Astrocyte (in vitro differentiated cells and primary cell): ENCODE data around the gene PAAF1. TPM values are rescaled to one million over a fixed set of nuclear protein-coding genes. Genes with fewer than 3 reads are reported as not detected.
A peak's percentile ranks its signal among the peaks of the same experiment; 100 is the strongest.

Experiments used
- DNase-seq: peaks from one replicate; pipeline ENCODE4 v3.0.0-alpha.2; 2010; ENCODE audit warnings: low read depth
- FAIRE-seq: peaks from 2 replicates; lab custom pipeline; 2011; peaks lifted over from hg19 to GRCh38; lab: Jason Lieb, UNC
- H2AFZ ChIP-seq: 2 replicates; pipeline ENCODE4 v1.6.0; 2012; ENCODE audit warnings: low read depth, low read length, inconsistent platforms
- H3K27ac ChIP-seq: 2 replicates; pipeline ENCODE4 v1.5.1; 2011; ENCODE audit warnings: low read depth, low read length, inconsistent platforms
- H3K27me3 ChIP-seq: 2 replicates; pipeline ENCODE4 v1.6.0; 2011; ENCODE audit warnings: low read length, inconsistent platforms; ENCODE audit not compliant: insufficient read depth
- H3K36me3 ChIP-seq: 2 replicates; pipeline ENCODE4 v1.5.1; 2011; ENCODE audit warnings: low read length, inconsistent platforms; ENCODE audit not compliant: insufficient read depth
- H3K4me1 ChIP-seq: 2 replicates; pipeline ENCODE4 v1.5.1; 2011; ENCODE audit warnings: low read length, inconsistent platforms; ENCODE audit not compliant: insufficient read depth
- H3K4me2 ChIP-seq: 2 replicates; pipeline ENCODE4 v1.6.0; 2012; ENCODE audit warnings: low read length, inconsistent platforms
- H3K4me3 ChIP-seq: 2 replicates; pipeline ENCODE4 v1.5.1; 2011; ENCODE audit warnings: low read depth, mild to moderate bottlenecking, low read length, inconsistent platforms; ENCODE audit not compliant: insufficient read depth
- H3K79me2 ChIP-seq: 2 replicates; pipeline ENCODE4 v1.6.0; 2012; ENCODE audit warnings: mild to moderate bottlenecking, low read length, inconsistent platforms; ENCODE audit not compliant: insufficient read depth
- H3K9ac ChIP-seq: 2 replicates; pipeline ENCODE4 v1.6.0; 2012; ENCODE audit warnings: mild to moderate bottlenecking, low read length, inconsistent platforms
- H3K9me3 ChIP-seq: 2 replicates; pipeline ENCODE4 v1.5.1; 2012; ENCODE audit warnings: low read depth, mild to moderate bottlenecking, low read length, inconsistent platforms; ENCODE audit not compliant: insufficient read depth
- H4K20me1 ChIP-seq: 2 replicates; pipeline ENCODE4 v1.6.0; 2012; ENCODE audit warnings: low read length, inconsistent platforms; ENCODE audit not compliant: insufficient read depth
- H3K27ac Mint-ChIP-seq: one replicate; pipeline ENCODE4 v1.8.0; 2021; ENCODE audit warnings: mild to moderate bottlenecking, mixed read lengths; ENCODE audit not compliant: unreplicated experiment
- H3K27me3 Mint-ChIP-seq: one replicate; pipeline ENCODE4 v1.8.0; 2021; ENCODE audit warnings: low read depth, mixed read lengths; ENCODE audit not compliant: unreplicated experiment
- H3K36me3 Mint-ChIP-seq: one replicate; pipeline ENCODE4 v1.8.0; 2021; ENCODE audit warnings: low read depth, mixed read lengths; ENCODE audit not compliant: unreplicated experiment
- H3K4me1 Mint-ChIP-seq: one replicate; pipeline ENCODE4 v1.8.0; 2021; ENCODE audit warnings: low read depth, mixed read lengths; ENCODE audit not compliant: unreplicated experiment
- H3K4me3 Mint-ChIP-seq: one replicate; pipeline ENCODE4 v1.8.0; 2021; ENCODE audit warnings: mild to moderate bottlenecking, moderate library complexity, mixed read lengths; ENCODE audit not compliant: unreplicated experiment
- H3K9me3 Mint-ChIP-seq: one replicate; pipeline ENCODE4 v1.8.0; 2021; ENCODE audit warnings: mild to moderate bottlenecking, mixed read lengths; ENCODE audit not compliant: unreplicated experiment
- CTCF ChIP-seq: IDR thresholded peaks from 2 replicates; pipeline ENCODE4 v1.5.1; 2011; ENCODE audit warnings: low read depth, mild to moderate bottlenecking, inconsistent platforms, low read length, moderate library complexity; ENCODE audit not compliant: insufficient read depth
- EZH2 ChIP-seq: IDR thresholded peaks from 2 replicates; pipeline ENCODE4 v1.6.1; 2012; ENCODE audit warnings: mild to moderate bottlenecking, low read length, inconsistent platforms; ENCODE audit not compliant: insufficient read depth
- total RNA-seq: library from RNA; stranded (reverse); gene quantifications from 2 replicates; pipeline ENCODE4 v1.2.1, GENCODE V29; 2021

PAAF1 gene
- total RNA-seq, 1 donor from 2014 or later = 14.2 TPM

- H3K36me3 ChIP-seq = peaks cover 7% of the 10 kb centered on the region
- H3K9me3 ChIP-seq = no peaks in the 10 kb centered on the region
- H3K4me3 ChIP-seq = no peak overlapping the region
- DNase-seq = no peak
- H3K4me2 ChIP-seq = no peak overlapping the region
- Mint-ChIP-seq H3K9me3 (no peaks in the 10 kb centered on the region), H3K4me3 (no peak overlapping the region), H3K36me3 (peaks cover 9% of the 10 kb centered on the region), H3K27me3 (no peaks in the 10 kb centered on the region), H3K27ac (no peak overlapping the region), H3K4me1 (no peaks in the 10 kb centered on the region)
- no peak overlapping the region for H3K27ac ChIP-seq
- H3K9ac ChIP-seq = no peak overlapping the region
- FAIRE-seq = no peak
- no peak overlapping the region for H2AFZ ChIP-seq
- no peaks in the 10 kb centered on the region for H3K79me2 ChIP-seq
- H3K27me3 ChIP-seq = no peaks in the 10 kb centered on the region
- no peaks in the 10 kb centered on the region for H4K20me1 ChIP-seq
- H3K4me1 ChIP-seq = no peaks in the 10 kb centered on the region
- no peak for TF ChIP-seq CTCF
- no peak for TF ChIP-seq EZH2
Observed at GRCh38 chr11:73888244-73888643, 11.4 kb downstream of the PAAF1 start.

- DNase-seq (peak; percentile 58), FAIRE-seq (no peak)
- H3K27ac ChIP-seq = no peak overlapping the region
- H4K20me1 ChIP-seq = no peaks in the 10 kb centered on the region
- H3K4me3 Mint-ChIP-seq = no peak overlapping the region
- no peak overlapping the region for H3K27ac Mint-ChIP-seq
- H3K36me3 ChIP-seq = peaks cover 7% of the 10 kb centered on the region
- no peak overlapping the region for H3K4me3 ChIP-seq
- no peaks in the 10 kb centered on the region for H3K4me1 ChIP-seq
- H3K4me2 ChIP-seq = no peak overlapping the region
- H3K4me1 Mint-ChIP-seq = no peaks in the 10 kb centered on the region
- H3K36me3 Mint-ChIP-seq = peaks cover 6% of the 10 kb centered on the region
- no peak overlapping the region for H2AFZ ChIP-seq
- TF ChIP-seq EZH2 (no peak), CTCF (no peak)
- H3K9me3 Mint-ChIP-seq = no peaks in the 10 kb centered on the region
- no peak overlapping the region for H3K9ac ChIP-seq
- no peaks in the 10 kb centered on the region for H3K27me3 Mint-ChIP-seq
- no peaks in the 10 kb centered on the region for H3K79me2 ChIP-seq
- H3K27me3 ChIP-seq = no peaks in the 10 kb centered on the region
- H3K9me3 ChIP-seq = no peaks in the 10 kb centered on the region
Observed at GRCh38 chr11:73889019-73889418, 12.2 kb downstream of the PAAF1 start.

- Mint-ChIP-seq H3K36me3 (peaks cover 6% of the 10 kb centered on the region), H3K27ac (no peak overlapping the region), H3K9me3 (no peaks in the 10 kb centered on the region), H3K4me3 (no peak overlapping the region), H3K27me3 (no peaks in the 10 kb centered on the region), H3K4me1 (no peaks in the 10 kb centered on the region)
- no peak overlapping the region for H2AFZ ChIP-seq
- DNase-seq (no peak), FAIRE-seq (no peak)
- H3K9me3 ChIP-seq = no peaks in the 10 kb centered on the region
- TF ChIP-seq CTCF (no peak), EZH2 (no peak)
- no peaks in the 10 kb centered on the region for H3K79me2 ChIP-seq
- H4K20me1 ChIP-seq = no peaks in the 10 kb centered on the region
- H3K4me3 ChIP-seq = no peak overlapping the region
- no peak overlapping the region for H3K27ac ChIP-seq
- H3K4me2 ChIP-seq = no peak overlapping the region
- no peaks in the 10 kb centered on the region for H3K4me1 ChIP-seq
- no peak overlapping the region for H3K9ac ChIP-seq
- peaks cover 7% of the 10 kb centered on the region for H3K36me3 ChIP-seq
- H3K27me3 ChIP-seq = no peaks in the 10 kb centered on the region
Observed at GRCh38 chr11:73889536-73889935, 12.7 kb downstream of the PAAF1 start.
